ENCODE results near the gene ATP4B. TPM values are rescaled to one million over a fixed set of nuclear protein-coding genes. Genes with fewer than 3 reads are reported as not detected.
"Not testable (repeated sequence)": the region's sequence is repeated elsewhere in the genome, so short reads cannot be mapped to it uniquely, and the experiment has no call there.

The ATP4B gene
- total RNA-seq, 2 donors from 2014 or later: not detected

DNA sequence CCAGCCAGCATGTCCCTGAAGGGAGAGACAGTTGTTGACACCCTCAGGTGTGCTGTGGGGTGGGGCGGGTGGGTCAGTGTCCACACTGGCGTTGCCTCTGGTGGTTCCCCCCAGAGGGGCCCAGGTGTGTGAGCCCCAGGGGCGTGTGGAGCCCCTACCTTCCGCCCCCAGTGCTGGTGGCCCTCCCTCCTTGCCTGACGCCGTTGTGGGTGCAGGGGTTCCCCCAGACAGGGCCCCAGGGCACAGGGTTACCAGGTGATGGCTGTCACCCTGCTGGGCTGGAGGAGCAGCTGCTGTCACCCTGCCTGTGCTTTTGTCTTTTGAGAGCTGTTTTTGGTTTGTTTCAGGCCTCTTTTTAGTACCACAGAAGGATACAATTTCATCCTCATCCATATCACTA is 27.2 kb downstream of the ATP4B start:
- DNase-seq (ENCODE audit: low spot score): no peak
- ATAC-seq: no peak
- H3K27ac Mint-ChIP-seq: no peak overlapping the region
- H3K4me3 Mint-ChIP-seq: no peak overlapping the region
- no peaks in the 10 kb centered on the region for H3K9me3 Mint-ChIP-seq
- H3K27me3 Mint-ChIP-seq: no peaks in the 10 kb centered on the region
- peaks cover 6 to 12% of the 10 kb centered on the region in 2 donors for H3K4me1 Mint-ChIP-seq (ENCODE audit: low read depth in 2 of 2)
- H3K36me3 Mint-ChIP-seq: peaks cover 8% of the 10 kb centered on the region

DNA sequence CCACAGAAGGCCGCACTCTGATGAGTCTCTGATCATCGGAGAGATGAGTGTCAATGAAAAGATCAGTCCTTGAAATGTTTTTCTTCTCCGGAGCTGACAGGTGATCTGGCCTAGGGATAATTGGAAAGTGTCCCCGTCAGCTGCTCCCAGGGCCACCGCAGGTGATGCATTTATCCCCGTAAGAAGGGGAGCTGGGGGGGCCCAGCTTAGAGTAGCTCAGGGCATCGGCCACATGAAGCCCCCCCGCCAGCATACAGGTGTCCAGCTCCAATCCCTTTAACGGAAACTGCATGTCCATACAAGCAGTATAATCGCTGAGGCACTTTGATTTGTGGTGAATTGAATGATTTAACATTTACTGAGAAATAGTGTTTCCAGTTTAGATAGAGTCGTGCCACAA is 27.7 kb downstream of the ATP4B start:
- peaks cover 8% of the 10 kb centered on the region for H3K36me3 Mint-ChIP-seq
- no peaks in the 10 kb centered on the region for H3K27me3 Mint-ChIP-seq
- H3K9me3 Mint-ChIP-seq: no peaks in the 10 kb centered on the region
- H3K4me1 Mint-ChIP-seq (ENCODE audit: low read depth in 2 of 2): peaks cover 6 to 12% of the 10 kb centered on the region in 2 donors
- H3K4me3 Mint-ChIP-seq: no peak overlapping the region
- no peak overlapping the region for H3K27ac Mint-ChIP-seq
- DNase-seq (ENCODE audit: low spot score) (no peak), ATAC-seq (no peak)

DNA sequence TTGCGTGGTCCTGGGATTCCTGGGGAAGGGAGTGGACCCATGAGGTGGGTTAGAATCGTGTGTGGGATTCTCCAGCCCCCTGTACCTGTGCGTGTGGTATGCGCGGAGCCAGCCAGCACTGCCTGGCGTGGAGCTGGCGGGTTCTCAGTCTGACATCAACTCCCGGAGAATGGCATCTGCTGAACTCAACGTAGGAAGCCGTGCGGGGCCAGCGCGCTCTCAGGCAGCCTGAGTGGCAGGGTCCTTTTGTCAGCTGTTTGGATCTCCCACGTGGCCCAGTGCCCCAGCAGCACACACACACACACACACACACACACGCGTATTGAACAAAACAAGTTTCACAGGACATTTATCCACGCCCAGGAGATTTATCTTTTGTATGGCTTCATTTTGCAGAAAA is 28.1 kb downstream of the ATP4B start:
- ATAC-seq (no peak), DNase-seq (ENCODE audit: low spot score) (no peak)
- H3K27ac Mint-ChIP-seq: no peak overlapping the region

DNA sequence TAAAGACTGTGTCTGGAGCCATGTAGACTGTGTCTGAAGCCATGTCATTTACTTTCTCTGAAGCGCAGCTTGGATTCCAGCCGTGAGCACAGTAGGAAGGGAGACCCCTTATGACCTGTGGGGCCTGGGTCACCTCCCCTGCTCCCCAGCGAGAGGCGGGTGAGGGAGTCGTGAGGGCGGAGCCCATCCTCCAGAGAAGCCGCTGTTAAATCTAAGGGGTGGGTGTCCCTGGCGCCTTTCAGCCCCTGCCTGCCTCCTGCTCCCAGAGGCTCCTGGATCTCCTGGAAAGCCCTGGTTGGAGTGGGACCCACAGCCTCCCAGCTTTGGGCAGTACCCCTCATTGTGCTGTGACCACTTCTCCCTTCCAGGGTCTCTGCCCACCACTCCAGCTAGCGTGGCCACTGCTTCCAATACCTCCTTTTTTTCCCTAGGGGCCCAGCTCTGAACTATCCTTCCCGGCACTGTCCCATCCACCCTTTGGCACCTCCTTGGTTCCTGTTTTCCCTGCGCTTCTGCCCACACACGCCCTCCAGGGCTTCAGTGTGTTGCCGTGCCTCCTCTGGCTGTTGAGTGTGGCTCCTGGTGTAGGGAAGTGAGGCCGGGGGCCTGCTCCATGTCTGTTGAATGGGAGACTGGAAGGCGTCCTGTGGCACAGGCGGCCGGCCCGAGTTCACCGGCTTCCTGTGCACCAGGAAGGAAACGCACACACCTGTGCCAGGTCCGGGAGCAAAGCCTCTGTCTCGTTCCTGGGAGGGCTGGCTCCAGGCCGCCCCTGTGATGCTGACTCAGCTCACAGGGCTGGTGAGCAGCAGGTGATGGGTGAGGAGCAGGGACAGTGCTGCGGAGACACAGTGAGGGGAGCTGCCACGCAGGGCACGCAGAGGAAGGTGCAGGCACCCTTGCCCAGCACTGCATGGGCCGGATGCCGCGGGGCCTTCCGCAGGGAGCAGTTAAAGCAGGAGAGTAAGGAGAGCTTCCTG is 29.4 kb downstream of the ATP4B start:
- H3K9me3 Mint-ChIP-seq: no peaks in the 10 kb centered on the region
- H3K36me3 Mint-ChIP-seq: peaks cover 5% of the 10 kb centered on the region
- H3K4me3 Mint-ChIP-seq: no peak overlapping the region
- H3K27ac Mint-ChIP-seq: no peak overlapping the region
- no peaks in the 10 kb centered on the region for H3K27me3 Mint-ChIP-seq
- DNase-seq (ENCODE audit: low spot score) (no peak), ATAC-seq (no peak)
- peaks cover 6 to 12% of the 10 kb centered on the region in 2 donors for H3K4me1 Mint-ChIP-seq (ENCODE audit: low read depth in 2 of 2)

More for the DNA sequence above, 28.1 kb downstream of the ATP4B start:
- peaks cover 8% of the 10 kb centered on the region for H3K36me3 Mint-ChIP-seq
- no peaks in the 10 kb centered on the region for H3K27me3 Mint-ChIP-seq
- H3K9me3 Mint-ChIP-seq: no peaks in the 10 kb centered on the region
- peaks cover 6 to 12% of the 10 kb centered on the region in 2 donors for H3K4me1 Mint-ChIP-seq (ENCODE audit: low read depth in 2 of 2)
- no peak overlapping the region for H3K4me3 Mint-ChIP-seq

DNA sequence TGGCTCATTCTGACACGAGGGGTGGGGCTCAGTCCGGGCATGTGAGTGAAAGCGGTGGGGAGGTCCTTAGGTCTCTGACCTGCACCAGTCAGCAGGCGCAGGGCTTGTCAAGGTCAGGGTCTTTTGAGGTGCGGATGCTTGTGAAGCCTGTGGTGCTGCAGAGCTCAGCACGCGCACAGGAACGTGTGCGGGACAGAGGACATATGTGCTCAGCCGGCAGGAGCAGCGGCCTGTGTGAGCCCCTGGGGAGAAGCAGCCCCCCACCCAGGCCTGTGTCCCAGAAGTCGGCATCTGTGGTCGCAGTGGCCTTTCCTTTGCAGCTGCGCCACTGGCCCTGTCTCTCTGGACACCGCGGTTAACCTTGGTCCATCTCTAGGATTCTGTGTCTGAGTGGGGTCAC is 30.9 kb downstream of the ATP4B start:
- DNase-seq (ENCODE audit: low spot score): no peak
- Mint-ChIP-seq H3K4me3 (peak overlapping the region; percentile 23), H3K4me1 (ENCODE audit: low read depth in 2 of 2) (peaks cover 6 to 12% of the 10 kb centered on the region in 2 donors), H3K27ac (peak overlapping the region in 1 of 2 donors; percentile 44), H3K27me3 (no peaks in the 10 kb centered on the region), H3K9me3 (no peaks in the 10 kb centered on the region), H3K36me3 (peaks cover 5% of the 10 kb centered on the region)
- no peak for ATAC-seq

DNA sequence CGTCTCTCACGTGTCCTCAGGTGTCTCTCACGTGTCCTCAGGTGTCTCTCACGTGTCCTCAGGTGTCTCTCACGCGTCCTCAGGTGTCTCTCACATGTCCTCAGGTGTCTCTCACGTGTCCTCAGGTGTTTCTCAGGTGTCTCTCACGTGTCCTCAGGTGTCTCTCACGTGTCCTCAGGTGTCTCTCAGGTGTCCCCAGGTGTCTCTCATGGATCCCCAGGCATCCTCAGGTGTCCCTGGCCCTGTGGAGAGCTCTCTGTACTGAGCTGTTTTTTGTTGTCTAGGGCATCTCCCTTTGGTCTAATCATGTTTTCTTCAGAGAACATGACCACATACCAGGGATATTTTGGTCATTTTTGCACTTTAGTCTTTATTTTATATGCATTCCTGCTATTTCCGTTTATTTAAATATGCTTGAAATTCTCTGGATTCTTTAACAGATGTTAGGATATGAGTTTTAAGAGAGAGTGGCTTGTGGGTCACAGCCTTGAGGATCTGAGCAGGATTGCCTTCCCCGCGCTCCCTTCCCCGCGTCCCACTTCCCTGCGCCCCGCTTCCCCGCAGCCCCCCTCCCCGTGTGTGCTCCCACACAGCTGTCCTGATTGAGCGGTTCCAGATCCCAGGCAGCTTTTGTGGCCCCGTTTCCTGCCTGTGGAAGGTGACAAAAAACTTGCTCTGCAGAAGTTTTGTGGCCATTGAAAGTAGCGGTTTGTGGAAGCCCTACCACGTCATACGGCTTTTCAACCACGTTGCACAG is 31.9 kb downstream of the ATP4B start:
- Mint-ChIP-seq H3K9me3 (no peaks in the 10 kb centered on the region), H3K27ac (peak overlapping the region in 1 of 2 donors; percentile 44), H3K36me3 (peaks cover 5% of the 10 kb centered on the region), H3K27me3 (no peaks in the 10 kb centered on the region), H3K4me1 (ENCODE audit: low read depth in 2 of 2) (peaks cover 6 to 12% of the 10 kb centered on the region in 2 donors), H3K4me3 (no peak overlapping the region)
- ATAC-seq: no peak
- no peak for DNase-seq (ENCODE audit: low spot score)

DNA sequence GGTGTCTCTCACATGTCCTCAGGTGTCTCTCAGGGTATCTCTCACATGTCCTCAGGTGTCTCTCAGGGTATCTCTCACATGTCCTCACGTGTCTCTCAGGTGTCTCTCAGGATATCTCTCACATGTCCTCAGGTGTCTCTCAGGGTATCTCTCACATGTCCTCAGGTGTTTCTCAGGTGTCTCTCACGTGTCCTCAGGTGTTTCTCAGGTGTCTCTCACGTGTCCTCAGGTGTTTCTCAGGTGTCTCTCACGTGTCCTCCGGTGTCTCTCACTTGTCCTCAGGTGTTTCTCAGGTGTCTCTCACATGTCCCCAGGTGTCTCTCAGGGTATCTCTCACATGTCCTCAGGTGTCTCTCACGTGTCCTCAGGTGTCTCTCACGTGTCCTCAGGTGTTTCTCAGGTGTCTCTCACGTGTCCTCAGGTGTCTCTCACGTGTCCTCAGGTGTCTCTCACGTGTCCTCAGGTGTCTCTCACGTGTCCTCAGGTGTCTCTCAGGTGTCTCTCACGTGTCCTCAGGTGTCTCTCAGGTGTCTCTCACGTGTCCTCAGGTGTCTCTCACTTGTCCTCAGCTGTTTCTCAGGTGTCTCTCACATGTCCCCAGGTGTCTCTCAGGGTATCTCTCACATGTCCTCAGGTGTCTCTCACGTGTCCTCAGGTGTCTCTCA is 33.2 kb downstream of the ATP4B start:
- H3K4me3 Mint-ChIP-seq; DNase-seq (ENCODE audit: low spot score); H3K9me3 Mint-ChIP-seq; H3K36me3 Mint-ChIP-seq; ATAC-seq; H3K27ac Mint-ChIP-seq; H3K27me3 Mint-ChIP-seq: not testable (repeated sequence)
- H3K4me1 Mint-ChIP-seq (ENCODE audit: low read depth in 2 of 2): peaks cover 6 to 12% of the 10 kb centered on the region in 2 donors

DNA sequence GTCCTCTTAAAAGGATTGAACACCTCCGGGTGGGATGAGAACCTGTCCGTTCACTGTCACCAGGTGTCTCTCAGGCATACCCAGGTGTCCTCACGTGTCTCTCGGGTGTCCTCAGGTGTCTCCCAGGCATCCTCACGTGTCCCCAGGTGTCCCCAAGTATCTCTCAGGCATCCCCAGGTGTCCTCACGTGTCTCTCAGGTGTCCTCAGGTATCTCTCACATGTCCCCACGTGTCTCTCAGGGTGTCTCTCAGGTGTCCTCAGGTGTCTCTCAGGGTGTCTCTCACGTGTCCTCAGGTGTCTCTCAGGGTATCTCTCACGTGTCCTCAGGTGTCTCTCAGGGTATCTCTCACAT is 33.8 kb downstream of the ATP4B start:
- ATAC-seq (no peak), DNase-seq (ENCODE audit: low spot score) (no peak)
- peaks cover 6 to 7% of the 10 kb centered on the region in 2 donors for H3K4me1 Mint-ChIP-seq (ENCODE audit: low read depth in 2 of 2)
- no peak overlapping the region for H3K4me3 Mint-ChIP-seq
- H3K27ac Mint-ChIP-seq: no peak overlapping the region
- no peaks in the 10 kb centered on the region for H3K9me3 Mint-ChIP-seq
- H3K27me3 Mint-ChIP-seq: no peaks in the 10 kb centered on the region
- peaks cover 5% of the 10 kb centered on the region for H3K36me3 Mint-ChIP-seq

DNA sequence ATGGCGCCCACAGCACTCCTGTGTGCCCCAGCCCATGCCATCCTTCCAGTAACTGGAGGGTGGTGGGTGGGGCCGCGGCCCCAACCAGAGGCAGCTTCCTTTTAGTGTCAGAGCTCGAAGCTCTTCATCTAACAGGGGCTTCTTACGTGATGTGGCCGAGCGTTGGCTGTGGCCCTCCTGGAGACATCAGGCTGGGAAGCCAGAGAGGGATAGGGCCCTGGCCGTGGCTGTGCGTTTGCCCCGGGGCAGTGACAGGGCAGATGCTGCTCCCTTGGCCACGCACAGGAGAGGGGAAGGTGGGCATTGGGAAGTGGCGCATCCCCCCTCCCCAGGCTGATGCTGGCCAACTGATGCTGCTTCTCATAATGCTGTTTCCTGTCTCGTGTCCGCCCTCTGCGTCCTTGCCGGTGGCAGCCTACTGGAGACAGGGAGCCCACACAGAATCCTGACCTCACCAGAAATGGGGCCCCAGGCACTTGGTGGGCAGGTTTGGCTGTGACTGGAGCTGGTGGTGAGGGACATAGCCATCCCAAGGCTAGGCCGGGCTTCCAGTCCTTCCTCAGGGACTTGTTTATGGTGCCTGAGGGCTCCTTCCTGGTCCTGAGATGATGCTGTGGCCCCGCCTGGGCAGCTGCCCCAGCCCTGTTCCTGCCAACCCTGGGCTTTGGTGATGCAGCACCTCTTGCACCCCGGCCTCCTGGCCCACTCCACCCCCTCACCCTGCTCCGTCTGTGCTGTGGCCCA is 34.3 kb downstream of the ATP4B start:
- no peaks in the 10 kb centered on the region for H3K27me3 Mint-ChIP-seq
- H3K4me1 Mint-ChIP-seq (ENCODE audit: low read depth in 2 of 2): peaks cover 5 to 6% of the 10 kb centered on the region in 2 donors
- H3K9me3 Mint-ChIP-seq: no peaks in the 10 kb centered on the region
- no peak overlapping the region for H3K4me3 Mint-ChIP-seq
- peaks cover 5% of the 10 kb centered on the region for H3K36me3 Mint-ChIP-seq
- no peak overlapping the region for H3K27ac Mint-ChIP-seq
- ATAC-seq (peak; percentile 29 to 50), DNase-seq (ENCODE audit: low spot score) (no peak)

DNA sequence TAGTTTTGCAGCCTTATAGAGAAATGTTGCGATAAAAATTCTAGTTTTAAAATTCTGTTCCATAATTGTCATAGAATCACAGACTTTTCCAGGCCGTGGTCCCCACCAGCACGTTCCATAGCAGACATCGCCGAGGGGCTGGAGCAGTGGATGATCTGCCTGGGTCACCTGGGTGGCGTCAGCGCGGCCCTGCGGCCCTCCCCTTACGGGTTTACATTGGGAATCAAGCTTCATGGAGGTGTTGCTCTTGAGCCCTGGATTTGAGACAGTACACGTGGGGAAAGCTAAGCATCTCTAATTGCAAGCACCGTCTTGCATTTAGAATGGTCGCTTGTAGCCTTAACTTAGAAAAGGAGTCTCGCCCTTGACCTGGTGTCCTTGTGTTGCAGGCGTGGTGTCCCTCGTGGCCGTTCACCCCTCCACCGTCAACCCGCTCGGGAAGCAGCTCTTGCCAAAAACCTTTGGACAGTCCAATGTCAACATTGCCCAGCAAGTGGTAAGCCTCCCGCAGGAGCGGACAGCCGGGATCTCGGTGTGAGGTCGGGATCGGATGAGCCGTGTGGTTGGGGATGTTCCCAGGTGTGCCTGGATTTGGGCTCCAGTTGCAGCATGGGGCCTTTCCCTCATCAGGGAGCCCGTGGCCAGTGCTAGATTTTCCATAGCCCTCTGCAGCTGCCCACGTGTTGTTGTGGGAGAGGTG is 35.1 kb downstream of the ATP4B start:
- Mint-ChIP-seq H3K27ac (no peak overlapping the region), H3K36me3 (peaks cover 5% of the 10 kb centered on the region), H3K4me1 (ENCODE audit: low read depth in 2 of 2) (peaks cover 6% of the 10 kb centered on the region in 2 donors), H3K27me3 (no peaks in the 10 kb centered on the region), H3K4me3 (no peak overlapping the region), H3K9me3 (no peaks in the 10 kb centered on the region)
- no peak for DNase-seq (ENCODE audit: low spot score)
- no peak for ATAC-seq

DNA sequence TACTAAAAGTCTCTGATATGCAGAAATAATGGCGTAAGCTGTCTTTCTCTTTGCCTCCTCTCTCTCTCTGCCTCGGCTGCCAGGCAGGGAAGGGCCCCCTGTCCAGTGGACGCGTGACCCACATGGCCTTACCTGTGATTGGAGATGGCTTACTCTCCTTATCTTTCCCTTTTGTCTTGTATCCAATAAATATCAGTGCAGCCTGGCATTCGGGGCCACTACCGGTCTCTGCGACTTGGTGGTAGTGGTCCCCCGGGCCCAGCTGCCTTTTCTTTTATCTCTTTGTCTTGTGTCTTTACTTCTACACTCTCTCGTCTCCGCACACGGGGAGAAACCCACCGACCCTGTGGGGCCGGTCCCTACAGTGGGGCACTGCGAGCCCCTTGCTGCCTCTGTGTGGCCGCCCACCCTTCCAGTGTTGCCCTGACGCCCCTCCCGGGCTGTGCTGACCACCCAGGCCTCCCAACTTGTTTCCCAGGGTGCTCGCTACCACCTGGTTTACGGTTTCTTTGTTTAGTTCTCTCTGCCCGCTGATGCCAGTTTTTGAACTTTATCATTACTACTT is 35.9 kb downstream of the ATP4B start:
- not testable (repeated sequence) for H3K27ac Mint-ChIP-seq

DNA sequence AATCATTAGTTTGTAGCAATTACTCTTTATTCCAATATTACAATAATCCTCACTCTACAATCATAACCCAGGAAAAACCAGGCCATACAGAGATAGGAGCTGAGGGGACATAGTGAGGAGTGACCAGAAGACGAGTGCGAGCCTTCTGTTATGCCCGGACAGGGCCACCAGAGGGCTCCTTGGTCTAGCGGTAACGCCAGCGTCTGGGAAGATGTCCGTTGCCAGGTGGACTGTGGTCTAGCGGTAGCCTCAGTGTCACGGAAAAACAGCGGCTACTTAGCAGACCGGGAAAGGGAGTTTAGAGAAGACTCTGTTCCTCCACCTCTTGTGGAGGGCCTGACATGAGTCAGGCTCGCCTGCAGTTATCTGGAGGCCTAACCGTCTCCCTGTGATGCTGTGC is 36.5 kb downstream of the ATP4B start:
- not testable (repeated sequence) for H3K27ac Mint-ChIP-seq; H3K36me3 Mint-ChIP-seq; DNase-seq (ENCODE audit: low spot score)

More for the DNA sequence above, 35.9 kb downstream of the ATP4B start:
- not testable (repeated sequence) for H3K4me3 Mint-ChIP-seq; H3K4me1 Mint-ChIP-seq (ENCODE audit: low read depth in 2 of 2); H3K9me3 Mint-ChIP-seq; ATAC-seq; H3K27me3 Mint-ChIP-seq; DNase-seq (ENCODE audit: low spot score); H3K36me3 Mint-ChIP-seq

More for the DNA sequence above, 36.5 kb downstream of the ATP4B start:
- H3K9me3 Mint-ChIP-seq, H3K27me3 Mint-ChIP-seq, H3K4me3 Mint-ChIP-seq, ATAC-seq: not testable (repeated sequence)
- peaks cover 6 to 11% of the 10 kb centered on the region in 2 donors for H3K4me1 Mint-ChIP-seq (ENCODE audit: low read depth in 2 of 2)
